ENCODE measurements around the gene SHF.

The SHF gene

DNA sequence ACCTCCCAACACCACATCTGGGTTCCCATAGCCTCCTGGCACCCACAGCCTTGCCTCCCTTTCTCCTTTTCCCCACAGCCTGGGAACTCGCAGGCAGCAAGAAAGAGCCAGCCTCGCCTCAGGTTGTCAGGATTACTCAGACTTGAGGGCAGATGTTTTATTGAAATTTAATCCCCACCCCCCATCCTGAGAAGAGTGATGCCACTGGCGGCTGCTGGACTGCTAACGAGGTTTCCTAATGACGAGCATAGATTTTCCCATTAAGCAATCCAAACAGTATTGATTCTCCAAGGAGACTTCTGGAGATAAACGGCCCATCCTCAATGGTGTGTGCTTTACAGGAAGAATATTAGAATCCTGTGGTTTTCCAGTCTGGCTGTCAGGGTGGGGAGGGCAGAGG lies 13.7 kb downstream of the SHF start:
- DNase-seq = no peak

DNA sequence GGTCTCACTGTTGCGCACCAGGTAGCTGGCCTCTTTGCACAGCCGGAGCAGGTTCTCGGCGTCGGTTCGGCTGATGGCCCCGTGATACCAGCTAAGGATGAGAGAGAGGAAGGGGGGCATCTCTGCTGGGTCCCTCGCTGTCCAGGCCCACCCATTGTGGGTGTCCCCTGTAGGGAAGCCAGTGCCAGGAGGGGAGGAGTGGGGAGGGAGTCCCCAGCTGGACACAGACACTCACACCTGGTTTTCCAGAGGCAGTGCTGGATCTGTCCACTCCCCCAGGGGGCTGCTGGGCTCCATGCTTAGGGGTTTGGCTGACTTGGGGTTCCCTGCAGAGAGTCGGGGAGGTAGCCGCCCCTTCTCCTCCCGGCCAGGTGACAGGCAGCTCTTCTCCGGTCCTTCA lies 15.9 kb downstream of the SHF start:
- DNase-seq = no peak

DNA sequence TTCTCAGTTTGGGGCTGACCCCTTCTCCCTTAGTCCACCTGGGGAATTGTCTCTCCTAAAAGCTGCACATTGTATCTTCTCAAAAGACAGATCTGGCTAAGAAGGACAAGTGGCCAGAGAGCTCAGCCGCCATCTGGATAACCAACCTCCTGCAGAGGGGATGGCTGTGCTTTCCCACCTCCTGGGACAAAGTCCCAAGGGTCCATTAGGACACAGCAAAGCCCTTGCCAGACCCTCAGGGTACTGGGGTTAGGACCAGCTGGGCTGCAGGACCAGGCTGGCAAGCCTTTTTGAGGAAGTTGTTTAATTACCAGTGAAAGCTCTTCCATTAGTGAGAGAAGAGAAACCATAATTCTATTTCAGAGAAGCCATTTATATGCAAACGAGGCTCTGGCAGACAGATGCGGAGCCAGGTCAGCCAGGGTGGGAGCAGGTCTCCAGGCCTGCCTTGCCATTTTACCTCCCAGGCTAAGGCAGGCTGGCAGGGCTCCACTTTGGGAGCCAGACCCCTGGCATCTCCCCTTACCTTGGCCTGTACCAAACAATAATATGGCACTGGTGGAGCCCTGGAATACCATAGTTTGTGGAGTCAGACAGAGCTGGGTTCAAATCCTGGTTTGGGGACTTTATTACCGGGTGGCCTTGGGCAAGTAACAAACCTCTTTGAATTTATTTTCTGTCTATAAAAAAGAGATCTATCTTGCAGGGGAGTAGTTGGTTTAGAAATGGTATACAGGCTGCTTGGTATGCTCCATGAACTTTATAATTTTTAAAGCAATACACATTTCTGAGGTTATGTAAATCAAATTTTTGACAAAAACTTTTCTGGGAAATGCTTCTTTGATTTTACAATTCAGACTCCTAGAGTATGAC lies 17.9 kb downstream of the SHF start:
- DNase-seq = no peak

DNA sequence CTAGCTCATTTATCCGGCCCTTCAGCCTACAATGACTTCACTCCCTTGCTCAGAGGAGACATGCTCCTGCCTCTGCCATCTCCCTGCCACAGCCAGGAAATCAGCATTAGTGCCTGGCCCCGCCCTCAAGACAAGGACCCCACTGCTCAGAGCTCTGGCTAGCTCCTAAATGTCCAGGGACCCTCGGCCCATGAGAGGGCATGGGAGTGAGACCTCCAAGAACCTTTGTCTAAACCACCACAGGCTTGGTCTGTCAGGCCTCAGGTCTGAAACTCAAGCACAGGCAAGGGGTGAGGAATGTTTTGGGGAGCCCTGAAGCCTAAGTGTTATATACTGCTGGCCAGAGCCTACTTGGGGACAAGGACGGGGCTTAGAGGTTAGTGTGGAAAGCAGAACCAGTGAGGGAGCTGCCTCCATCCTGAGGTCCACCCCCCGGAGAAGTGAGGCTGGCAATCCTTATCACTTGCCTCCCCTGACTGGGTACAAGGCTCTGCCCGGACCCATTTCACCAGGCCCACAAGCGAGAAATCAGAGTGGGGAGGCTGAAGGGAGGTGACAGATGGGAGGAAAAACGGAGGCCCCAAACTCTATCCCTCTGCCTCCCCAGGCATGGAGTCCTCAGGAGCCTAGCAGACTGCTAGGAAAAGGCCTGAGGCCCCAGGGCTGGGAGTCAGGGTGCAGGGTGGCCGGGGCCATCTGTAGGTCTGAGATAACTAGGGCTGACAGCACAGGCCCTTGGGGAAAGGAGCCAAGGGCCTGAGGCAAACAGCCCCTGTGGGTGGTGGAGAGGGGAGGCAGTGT lies 18.8 kb downstream of the SHF start:
- no peak for DNase-seq

DNA sequence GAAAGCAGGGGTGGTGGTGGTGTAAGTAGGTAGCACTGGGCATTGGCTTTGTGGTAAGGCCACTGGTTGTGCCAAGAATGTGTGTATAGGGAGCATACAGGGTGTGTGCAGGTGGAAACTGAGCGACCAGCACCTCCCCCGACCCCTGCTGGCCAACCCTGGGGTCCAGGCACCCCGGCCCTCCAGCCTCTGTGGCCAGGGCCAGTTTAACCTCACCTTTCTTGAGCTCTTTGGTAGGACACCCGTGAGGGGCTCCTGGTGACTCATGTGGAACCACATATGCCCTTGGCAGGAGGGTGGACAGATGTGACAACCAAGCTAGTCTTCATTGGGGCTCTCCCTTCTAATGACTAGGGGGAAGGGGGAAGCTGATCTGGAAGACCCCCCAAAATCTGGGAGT lies 19.5 kb downstream of the SHF start:
- no peak for DNase-seq

DNA sequence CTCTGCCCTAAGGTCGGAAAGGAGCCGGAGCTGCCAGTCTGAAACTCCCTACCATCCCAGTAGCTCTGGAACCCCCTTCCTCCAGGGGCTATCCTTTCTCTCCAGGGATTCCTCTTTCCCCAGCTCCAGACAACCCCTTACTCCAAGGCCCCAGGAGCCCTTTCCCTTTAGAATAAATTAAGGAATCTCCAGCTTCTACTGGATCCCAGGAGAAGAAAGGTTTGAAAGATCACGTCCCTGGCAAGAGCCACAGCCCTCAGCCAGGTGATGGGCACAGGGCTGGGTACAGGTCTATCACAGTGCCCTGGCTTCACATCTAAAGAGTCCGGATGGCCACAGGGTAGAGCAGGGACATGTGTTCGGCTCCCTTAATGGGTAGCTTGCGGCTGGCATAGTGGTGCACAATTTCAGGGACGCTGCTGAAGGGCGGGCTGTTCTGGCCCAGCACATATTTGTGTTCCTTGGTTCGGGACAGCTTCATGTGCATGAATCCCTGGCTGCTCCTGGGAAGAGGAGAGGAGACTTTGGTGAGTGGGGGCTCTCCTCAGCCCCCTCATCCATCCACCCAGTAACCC lies 20.0 kb downstream of the SHF start:
- peak in 1 of 56 donors; percentile 31 for DNase-seq

DNA sequence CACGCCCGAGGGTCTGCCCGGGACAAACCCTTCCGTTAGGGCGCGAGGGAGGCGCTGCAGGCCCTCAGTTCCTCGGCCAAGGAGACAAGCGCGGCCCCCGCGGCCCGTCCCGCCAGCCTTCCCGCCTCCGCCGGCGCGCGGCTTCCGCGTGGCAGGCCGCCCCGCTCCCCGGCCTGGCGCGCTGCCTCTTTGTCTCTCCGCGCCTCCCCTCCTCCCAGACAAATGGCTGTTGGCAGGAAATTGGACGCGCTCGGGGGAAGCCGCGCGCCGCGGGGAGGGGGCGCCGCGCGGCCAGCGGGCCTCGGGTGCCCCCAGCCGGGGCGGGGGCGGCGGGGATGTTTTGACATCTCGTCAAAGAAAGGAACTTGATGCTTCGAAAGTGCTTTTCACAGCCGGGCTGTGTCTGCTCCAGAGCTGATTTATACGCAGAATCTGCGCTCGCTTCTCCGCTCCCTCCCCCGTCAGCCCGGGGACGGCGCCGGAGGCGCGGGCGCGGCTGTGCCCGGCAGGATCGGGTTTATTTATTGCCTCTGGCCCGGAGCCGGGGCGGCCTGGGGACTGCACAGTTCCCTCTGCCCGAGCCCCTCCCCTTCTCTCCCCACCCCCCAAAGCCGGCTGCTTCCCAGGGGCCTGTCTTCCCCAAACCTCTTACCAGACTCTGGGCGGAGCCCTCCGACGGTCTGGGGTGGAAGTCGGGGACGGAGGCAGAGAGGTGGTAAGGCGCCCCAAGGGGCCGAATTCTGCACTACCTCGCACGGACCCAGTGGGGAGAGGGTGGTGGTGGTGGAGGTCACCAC lies 20.7 kb downstream of the SHF start:
- DNase-seq = peak in 54 of 56 donors; percentile 51 to 89 (median 76)

DNA sequence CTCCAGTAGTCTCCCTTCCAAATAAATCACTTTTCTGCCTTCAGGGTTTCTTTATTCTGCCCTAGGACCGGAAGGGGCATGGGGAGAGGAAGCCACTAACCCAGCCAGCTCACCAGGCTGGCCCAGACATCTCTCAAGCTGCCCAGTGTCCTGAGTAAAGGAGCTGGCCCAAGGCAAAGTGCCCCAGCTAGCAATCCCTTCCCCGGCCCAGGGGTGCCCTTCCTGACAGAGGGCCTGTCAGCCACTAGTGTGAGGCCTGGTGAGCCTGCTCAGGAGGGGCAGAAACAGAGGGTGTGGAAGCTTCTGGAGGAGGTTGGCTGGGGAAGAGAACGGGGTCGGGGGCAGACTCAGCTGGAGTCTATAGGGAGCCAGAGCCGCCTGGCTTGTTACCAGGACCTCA lies 22.2 kb downstream of the SHF start:
- no peak for DNase-seq

DNA sequence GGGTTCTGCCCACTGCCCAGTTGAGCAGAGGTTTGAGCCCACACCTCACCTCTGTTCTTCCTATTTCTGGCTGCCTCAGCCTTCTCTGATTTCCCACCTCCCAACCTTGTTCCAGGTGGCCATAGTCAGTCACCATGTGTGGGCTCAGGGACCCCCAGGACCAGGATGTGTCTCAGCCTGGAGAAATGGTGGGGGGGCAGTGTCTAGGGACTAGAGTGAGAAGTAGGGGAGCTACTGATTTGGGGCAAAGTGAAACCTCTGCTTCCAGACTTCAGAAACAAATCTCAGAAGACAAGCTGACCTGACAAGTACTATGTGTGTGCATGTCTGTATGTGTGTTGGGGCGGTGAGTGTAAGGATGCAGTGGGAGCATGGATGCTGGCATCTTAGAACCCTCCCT lies 22.9 kb downstream of the SHF start:
- DNase-seq = no peak

DNA sequence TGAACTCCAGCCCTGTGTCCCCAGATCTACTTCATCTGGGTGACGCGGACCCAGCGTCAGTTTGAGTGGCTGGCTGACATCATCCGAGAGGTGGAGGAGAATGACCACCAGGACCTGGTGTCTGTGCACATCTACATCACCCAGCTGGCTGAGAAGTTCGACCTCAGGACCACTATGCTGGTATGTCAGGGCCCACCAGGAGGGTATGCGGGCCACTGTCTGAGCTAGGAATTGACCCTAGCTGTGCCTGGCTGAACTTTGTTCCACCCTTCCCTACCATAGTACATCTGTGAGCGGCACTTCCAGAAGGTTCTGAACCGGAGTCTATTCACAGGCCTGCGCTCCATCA lies 24.3 kb downstream of the SHF start:
- DNase-seq = no peak

DNA sequence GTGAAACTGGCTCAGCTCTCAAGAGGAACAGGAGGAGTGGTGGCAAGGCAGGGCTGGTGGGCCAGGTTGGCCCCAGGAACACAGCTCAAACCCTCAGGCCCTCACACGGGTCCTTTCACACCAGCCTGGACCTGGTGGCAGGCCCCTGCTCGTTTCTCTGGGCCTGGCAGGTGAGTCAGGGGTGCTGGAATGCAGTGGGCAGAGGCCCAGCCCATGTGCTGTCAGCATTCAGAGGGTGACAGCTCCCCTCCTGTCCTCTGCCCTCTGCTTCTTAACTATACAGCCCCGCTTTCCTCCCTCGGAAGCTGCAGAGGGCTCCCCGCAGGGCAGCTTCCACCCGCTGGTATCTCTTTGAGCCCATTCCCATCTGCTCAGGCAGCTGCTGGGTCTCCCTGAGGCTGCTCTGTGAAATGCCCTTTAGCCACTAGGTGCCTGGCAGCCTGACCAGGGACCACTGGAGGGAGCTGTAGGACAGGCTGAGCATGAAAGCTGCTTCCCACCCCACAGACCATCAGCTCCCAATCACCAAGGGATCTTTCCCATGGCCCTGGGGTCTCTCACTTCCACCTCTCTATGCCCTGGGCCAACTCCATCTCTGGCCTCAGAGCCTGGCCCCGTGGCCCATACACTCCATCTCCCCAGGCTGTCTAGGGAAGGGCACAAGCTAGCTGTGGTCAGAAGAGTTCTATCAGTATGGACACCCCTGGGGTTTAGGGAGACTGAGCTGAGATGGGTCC lies 24.8 kb downstream of the SHF start:
- DNase-seq = peak in 53 of 56 donors; percentile 10 to 86 (median 61)

DNA sequence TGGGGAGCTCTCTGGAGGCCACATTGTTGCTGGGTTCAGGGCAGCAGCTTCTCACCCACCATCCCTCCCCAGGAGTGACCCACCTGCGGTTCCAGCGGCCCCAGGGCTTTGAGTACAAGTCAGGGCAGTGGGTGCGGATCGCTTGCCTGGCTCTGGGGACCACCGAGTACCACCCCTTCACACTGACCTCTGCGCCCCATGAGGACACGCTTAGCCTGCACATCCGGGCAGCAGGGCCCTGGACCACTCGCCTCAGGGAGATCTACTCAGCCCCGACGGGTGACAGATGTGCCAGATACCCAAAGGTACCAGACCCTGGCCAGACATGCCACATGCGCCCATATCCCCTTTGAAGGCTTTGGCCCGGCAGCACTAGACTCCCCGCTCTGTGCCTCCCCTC lies 26.1 kb downstream of the SHF start:
- no peak for DNase-seq

DNA sequence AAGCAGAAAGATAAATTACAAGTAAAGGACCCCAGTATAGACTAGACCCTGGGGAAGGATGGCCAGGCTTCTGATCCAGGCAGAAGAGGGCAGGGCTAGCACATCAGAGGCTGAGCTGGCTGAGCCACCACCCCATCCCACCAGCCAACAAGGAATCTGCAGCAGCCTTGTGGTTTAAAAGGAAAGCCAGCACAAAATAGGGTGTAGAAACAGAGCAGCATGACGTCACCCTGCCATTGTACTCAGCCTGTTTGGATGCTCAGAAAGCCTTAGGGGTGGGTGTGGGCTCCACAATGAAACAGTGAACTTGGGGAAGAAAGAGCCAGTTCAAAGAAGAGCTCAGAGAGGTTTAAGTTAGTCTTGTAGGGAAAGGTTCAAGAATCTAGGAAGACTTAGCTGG lies 29.8 kb downstream of the SHF start:
- DNase-seq = peak in 52 of 56 donors; percentile 14 to 87 (median 64)

DNA sequence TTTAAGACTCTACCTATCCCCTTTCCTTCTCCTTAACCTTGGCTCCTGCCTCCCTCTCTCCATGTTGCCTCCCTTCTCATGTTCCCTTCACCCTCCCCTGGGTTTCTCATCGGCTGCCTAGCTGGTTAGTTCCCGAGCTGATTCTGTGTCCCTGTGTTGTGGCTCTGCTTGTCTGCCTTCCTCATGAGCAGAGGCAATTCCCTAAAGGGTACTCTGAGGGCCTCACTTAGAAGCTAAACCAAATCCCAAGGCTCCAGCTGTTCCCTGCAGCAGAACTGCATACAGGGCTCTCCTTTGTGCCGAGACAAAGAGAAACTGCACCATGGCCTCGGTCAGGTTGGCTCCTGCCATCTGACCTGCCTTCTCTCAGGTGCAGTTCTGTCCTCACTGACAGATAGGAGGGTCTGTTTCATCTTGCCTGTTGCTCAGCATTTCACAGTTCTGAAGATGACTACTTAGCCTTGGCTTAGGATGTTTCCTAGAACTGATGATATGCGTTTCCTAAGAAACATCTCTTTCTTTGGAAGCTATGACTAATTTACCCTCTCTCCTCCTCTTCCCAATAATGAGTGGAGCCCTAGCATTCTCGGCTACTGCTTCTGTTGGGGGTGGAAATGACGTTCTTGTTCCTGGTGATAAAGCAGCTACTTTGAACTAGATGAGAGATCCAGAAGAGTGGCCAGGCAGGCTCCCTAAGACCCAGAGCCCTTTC lies 30.9 kb downstream of the SHF start:
- peak in 15 of 56 donors; percentile 12 to 56 (median 31) for DNase-seq

DNA sequence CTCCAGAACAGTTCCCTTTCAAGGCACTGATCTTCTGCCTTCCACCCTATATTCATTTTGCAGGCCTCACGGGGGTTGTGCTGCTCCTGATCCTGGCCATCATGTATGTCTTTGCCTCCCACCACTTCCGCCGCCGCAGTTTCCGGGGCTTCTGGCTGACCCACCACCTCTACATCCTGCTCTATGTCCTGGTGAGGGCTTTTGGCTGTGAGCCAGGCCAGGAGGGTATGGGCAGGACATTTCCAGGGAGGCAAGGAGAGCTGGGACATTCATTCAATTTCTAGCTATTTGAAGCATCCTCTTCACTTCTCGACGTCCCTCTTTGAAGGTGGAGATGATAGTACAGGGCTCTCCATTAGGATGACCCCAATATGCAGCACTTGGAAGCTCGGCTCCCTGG lies 32.0 kb downstream of the SHF start:
- DNase-seq = no peak

DNA sequence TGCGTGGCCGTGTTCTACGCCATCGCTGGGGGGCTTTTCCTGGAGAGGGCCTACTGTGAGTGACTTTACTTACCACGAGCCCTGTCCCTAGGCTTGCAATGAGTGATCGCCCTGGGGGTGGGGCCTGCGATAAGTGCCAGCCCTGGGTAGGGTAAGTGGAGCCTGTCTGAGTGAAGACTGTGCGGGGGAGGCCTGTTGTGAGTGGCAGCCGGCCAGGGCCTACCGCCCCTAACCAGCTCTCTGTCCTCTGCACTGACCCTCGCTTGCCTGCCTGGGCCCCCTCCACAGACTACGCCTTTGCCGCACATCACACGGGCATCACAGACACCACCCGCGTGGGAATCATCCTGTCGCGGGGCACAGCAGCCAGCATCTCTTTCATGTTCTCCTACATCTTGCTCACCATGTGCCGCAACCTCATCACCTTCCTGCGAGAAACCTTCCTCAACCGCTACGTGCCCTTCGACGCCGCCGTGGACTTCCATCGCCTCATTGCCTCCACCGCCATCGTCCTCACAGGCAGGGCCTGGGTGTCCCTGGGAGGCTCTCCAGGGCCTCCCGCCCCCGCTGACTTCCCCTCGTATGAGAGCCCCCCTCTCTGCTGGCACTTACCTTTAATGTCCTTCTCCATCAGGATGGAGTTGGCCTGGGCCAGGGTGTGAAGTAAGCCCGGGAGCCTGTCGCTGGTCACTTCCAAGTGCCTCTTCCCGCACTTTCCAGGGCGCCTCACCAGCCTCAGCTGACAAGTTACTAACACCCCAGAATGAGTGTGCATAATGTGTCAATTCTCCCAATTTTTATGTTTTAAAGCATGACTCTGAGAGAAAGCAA lies 35.6 kb downstream of the SHF start:
- no peak for DNase-seq

DNA sequence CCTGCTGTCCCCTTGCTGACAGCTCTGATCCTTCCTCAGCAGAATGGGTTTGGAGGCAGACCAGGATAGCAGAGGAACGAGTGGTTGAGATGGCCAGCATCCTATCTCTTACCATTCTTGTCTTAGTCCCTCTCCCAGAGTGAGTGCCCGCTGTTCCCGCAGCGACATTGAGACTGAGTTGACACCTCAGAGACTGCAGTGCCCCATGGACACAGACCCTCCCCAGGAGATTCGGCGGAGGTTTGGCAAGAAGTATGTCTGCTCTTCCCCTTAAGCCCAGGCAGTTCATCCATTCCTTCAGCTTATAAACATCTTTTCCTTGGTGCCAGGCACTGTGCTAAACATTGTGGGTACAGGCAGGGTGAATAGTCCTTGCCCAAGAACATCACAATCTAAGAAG lies 36.8 kb downstream of the SHF start:
- DNase-seq = no peak

DNA sequence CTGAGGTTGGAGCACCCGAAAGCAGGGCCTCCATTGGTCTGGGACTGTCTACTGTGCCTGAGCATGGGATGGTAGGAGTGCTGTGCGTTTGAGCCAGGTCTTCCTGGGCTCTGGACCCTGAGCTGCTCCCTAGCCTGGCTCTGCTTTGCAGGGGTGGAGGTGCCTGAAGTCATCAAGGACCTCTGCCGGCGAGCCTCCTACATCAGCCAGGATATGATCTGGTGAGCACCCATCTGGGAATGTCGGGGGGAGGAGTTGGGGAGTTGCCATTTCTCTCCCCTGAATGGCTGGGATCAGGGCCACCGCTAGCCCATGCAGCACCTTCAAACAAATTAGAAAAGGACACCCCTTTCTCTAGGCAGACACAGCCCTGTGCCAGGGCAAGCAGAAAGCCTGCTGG lies 37.3 kb downstream of the SHF start:
- no peak for DNase-seq

DNA sequence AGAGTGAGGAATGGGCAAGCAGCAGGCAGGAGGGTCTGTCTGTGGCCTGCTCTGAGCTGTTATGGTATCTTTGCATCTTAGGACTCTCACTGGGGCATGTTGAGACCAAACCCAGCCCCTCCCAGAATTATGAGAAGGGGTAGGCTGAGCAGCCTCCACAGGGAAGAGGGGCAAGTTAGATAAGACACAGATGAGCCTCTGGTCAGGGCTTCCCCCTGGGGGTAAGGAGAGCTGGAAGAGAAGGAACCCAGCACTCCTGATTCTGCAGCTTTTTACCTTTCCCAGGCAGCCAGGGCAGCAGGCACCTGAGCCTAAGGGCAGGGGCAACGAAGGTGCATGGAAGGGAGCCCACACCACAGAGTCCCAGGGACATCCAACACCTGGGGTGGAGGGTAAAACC lies 38.7 kb downstream of the SHF start:
- DNase-seq = no peak

Measured in nucleus accumbens (tissue), 56 donors.